GM12892 (cell line): ENCODE data around the gene CCDC6.
"Not testable (repeated sequence)": the region's sequence is repeated elsewhere in the genome, so short reads cannot be mapped to it uniquely, and the experiment has no call there.

ENCODE experiments used
- POLR2A ChIP-seq: IDR thresholded peaks from 2 replicates; pipeline ENCODE4 v1.6.1; 2011; ENCODE audit warnings: low read depth, low read length, control low read depth
- POLR2AphosphoS5 ChIP-seq: IDR thresholded peaks from 2 replicates; pipeline ENCODE4 v1.6.1; 2011; ENCODE audit warnings: low read depth, low read length, control low read depth
- TAF1 ChIP-seq: IDR thresholded peaks from 2 replicates; pipeline ENCODE4 v1.6.1; 2011; ENCODE audit warnings: low read depth, mild to moderate bottlenecking, control low read depth, low read length, borderline replicate concordance

DNA sequence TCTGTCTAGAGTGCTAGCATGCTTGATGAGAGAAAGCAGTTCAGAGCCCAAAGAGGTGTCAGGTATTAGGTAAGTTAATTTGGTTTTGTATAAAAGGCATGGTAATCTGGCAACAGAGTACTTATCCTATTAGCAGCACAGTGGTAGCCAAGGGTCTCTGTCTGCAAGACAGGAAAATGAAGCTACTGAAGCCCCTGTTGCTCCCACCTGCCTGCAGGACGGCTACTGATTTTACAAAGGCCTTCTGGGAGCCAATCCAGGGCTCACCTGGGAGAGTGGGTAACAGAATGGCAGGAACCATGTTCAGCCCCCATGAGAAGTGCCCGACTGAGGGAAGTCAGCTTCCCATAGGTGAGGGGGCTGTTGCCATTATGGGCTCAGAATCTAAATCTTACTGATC is 116.3 kb downstream of the CCDC6 start:
- TF ChIP-seq POLR2AphosphoS5, POLR2A, TAF1: not testable (repeated sequence)
